ACHN (cell line): ENCODE measurements around the gene NPTX1.

Experiments used
- DNase-seq: peaks from one replicate; pipeline ENCODE4 v3.0.0-alpha.2; 2015
- in situ Hi-C: cut with HindIII; loops from 2 replicates; pipeline ENCODE4 v1.10.0; 2017; ENCODE audit warnings: low sequenced_read_pairs, low pct_ligation_motif_present, low pct_unique_long_range_greater_than_20kb

Gene NPTX1

DNA sequence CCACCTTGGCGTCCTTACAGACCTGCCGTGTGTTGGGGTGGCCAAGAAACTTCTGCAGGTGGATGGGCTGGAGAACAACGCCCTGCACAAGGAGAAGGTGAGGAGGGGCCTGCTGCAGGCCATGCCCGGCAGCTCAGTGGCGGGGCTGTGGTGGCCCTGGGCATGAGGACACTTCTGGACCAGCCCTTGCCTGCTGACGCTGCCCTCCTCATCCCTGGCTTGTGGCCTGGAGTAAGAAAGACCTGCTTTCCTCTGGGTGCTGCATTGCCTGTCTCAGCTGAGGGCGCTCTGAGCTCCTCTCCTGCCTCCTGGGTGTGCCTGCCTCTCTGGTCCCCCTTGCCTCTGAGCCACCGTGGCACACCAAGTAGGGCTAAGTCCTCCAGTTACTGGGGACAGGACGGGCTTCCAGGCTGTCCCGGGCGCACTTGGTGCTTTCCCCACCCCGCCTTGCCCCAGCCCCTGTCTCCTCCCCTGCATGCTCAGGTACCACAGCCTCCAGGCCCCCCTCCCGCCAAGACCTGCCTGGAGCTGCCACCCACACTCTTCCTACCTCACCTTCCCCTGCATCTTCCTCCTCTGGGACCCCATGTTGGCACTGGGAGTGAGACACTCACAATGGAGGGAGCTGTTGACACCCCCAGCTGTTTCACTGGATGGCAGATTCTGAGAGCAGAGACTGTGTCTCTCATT, 52.7 kb downstream of the NPTX1 start:
- DNase-seq: no peak
- in situ Hi-C loops: no loop called here

DNA sequence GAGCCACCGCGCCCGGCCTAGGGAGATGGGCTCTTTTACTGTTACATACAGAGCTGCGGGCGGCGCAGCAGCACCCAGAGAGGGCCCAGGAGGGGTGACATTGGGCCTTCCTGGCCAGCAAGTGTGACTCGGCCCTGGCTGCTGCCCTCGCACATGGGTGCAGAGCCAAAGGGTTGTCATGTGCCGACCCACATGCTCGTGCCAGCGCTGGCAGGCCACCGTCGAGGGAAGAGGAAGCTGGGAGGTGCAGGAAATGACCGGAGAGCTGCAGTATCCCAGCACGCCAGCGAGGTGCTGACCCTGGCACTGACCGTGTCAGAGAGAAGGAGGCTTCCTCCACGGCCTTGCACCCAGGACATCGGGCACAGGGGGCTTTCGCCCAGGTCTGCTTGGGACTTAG, 53.4 kb downstream of the NPTX1 start:
- in situ Hi-C loops: no loop called here
- no peak for DNase-seq

DNA sequence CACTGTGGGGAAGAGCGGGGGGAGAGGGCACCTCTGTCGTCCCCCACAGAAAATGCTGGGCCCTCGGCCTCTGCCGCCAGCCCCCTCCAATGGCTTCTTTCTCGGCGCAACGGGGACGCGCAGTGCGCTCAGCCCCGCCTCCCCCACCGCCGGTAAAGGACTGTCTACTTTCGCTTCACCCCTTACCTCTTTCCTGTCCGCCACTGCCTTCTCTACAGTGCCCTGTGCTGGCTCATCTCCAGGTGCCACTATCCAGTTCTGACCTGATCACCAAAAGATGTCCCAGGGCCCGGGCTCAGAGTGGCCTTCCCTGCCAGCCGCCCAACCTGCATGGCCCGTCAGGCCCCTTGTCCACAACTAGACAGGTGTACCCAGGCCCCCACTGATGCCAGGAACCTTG, 54.1 kb downstream of the NPTX1 start:
- in situ Hi-C loops: no loop called here
- no peak for DNase-seq

DNA sequence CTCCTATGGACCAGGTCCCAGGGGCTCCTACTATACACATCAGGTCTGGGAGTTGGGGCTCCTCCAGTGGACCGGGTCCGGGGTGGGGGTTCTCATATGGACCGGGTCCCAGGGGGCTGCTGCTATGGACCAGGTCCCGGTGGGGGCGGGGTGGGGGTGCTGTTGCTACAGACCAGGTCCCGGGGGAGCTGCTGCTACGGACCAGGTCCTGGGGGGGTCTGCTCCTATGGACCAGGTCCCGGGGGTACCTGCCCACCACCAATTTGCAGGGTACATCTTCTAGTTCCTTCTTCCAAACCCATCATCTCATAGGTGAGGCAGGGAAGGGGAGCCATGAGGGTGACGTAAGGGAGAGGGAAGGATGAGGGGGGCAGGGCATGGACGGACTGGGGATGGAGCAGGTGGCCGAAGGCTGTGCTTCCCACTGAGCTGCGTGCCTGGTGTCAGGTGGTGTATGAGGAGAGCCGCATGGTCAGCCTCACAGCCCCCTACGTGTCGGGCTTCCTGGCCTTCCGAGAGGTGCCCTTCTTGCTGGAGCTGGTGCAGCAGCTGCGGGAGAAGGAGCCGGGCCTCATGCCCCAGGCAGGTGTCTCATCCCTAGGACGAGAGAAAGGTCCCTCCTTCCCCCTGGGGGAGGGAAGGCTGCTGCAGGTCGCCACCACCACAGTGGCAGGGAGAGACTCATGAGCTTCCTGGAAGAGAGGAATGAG, 54.9 kb downstream of the NPTX1 start:
- no peak for DNase-seq
- in situ Hi-C loops: no loop called here

DNA sequence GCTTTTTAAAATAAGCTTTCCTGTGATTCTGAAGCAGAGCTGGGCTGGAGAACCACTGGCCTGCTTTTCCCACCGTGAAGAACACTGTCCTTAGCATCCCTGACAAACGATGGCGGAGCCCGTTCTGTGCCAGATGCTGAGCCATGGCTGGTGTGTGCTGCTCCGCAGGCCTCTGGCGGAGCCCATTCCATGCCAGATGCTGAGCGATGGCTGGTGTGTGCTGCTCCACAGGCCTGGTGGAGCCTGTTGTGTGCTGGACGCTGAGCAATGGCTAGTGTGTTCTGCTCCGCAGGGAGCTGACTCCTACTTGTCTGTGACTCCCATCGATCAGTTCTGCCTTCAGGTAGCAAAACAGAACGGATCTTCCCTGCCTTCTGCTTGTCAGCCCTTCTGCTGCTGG, 57.2 kb downstream of the NPTX1 start:
- in situ Hi-C loops: no loop called here
- DNase-seq: no peak

DNA sequence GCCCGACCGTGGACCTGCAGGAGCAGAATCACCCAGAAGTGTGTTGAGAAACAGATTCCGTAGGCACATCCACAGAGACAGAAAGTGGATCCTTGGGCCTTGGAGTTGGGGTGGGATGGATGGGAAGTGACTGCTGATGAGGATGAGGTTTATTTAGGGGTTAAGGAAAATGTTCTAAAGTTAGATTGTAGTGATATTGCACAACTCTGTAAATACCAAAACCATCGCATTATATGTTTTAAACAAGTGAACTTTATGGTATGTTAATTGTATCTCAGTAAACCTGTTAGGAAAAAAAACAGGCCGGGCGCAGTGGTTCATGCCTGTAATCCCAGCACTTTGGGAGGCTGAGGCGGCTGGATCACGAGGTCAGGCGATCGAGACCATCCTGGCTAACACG, 57.8 kb downstream of the NPTX1 start:
- no peak for DNase-seq
- in situ Hi-C loops: no loop called here
